HepG2 (cell line): Measurements from ENCODE around the gene HEPACAM.

ENCODE experiments used
- GABPA ChIP-seq, 2 experiments: IDR thresholded peaks; 2 replicates each; pipeline ENCODE4 v1.6.1; 2011 to 2016; ENCODE audit warnings: low read depth in 2 of 2, low read length in 1 of 2, missing biosample characterization in 1 of 2, missing genetic modification characterization in 1 of 2
- NFE2L2 ChIP-seq: fragments of 150-350 bp; IDR thresholded peaks from 2 replicates; pipeline ENCODE4 v1.6.1; 2014; ENCODE audit warnings: low read length
- POLR2A ChIP-seq, 2 experiments: IDR thresholded peaks; 2 replicates each; pipeline ENCODE4 v1.6.1; 2011; ENCODE audit warnings: low read depth in 2 of 2, low read length in 2 of 2, mild to moderate bottlenecking in 1 of 2, moderate library complexity in 1 of 2; ENCODE audit not compliant: insufficient read depth in 1 of 2
- RXRA ChIP-seq: sonication (generic); formaldehyde crosslinking; IDR thresholded peaks from 2 replicates; pipeline ENCODE4 v1.5.1; 2020; ENCODE audit warnings: missing genetic modification reagents
- SUZ12 ChIP-seq: fragments of 150-350 bp; IDR thresholded peaks from 2 replicates; pipeline ENCODE4 v1.6.1; 2014; ENCODE audit warnings: low read depth, low read length
- TCF7L2 ChIP-seq: IDR thresholded peaks from 2 replicates; pipeline ENCODE4 v1.6.1; 2011; ENCODE audit warnings: mild to moderate bottlenecking, low read depth, low read length, moderate library complexity
- ZNF232 ChIP-seq: sonication (generic); formaldehyde crosslinking; IDR thresholded peaks from 2 replicates; pipeline ENCODE4 v1.4.0; 2020; ENCODE audit warnings: missing genetic modification reagents, borderline replicate concordance
- ZNF431 ChIP-seq: sonication (generic); formaldehyde crosslinking; IDR thresholded peaks from 2 replicates; pipeline ENCODE4 v1.9.0; 2022; ENCODE audit warnings: missing genetic modification reagents, low read depth, mild to moderate bottlenecking, borderline replicate concordance

DNA sequence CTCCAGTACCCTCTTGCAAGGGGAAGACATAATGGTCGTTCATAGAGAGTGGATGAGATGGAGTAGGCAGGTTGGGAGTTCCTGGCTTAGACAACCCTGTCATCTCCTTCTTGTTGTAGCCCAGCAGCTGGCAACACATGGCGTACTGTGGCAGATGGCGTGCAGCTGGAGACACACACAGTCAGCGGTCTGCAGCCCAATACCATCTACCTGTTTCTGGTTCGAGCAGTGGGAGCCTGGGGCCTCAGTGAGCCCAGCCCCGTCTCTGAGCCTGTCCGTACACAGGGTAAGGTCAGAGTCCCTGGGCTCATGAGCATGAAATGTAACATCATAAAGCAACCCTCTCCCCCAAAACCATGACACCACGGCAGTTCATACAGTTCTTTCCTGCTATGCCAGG lies 61.9 kb downstream of the HEPACAM start:
- no peak for TF ChIP-seq GABPA (IDR thresholded peaks at IDR 0.05; ENCODE audit: low read depth, low read length)
- TF ChIP-seq GABPA (CRISPR knock-in tag; IDR thresholded peaks at IDR 0.05; ENCODE audit: low read depth) = no peak
- TF ChIP-seq RXRA = no peak
- no peak for TF ChIP-seq NFE2L2
- TF ChIP-seq TCF7L2 = no peak
- no peak for TF ChIP-seq ZNF232
- TF ChIP-seq SUZ12 = no peak
- no peak for TF ChIP-seq POLR2A (IDR thresholded peaks at IDR 0.05; ENCODE audit: insufficient read depth in 1 of 2, low read depth in 2 of 2, low read length in 2 of 2)
- TF ChIP-seq ZNF431 = no peak
